Suprapubic skin (tissue), 4 donors: Measurements from ENCODE around the gene ALX3. TPM values are rescaled to one million over a fixed set of nuclear protein-coding genes. Genes with fewer than 3 reads are reported as not detected.

Source experiments
- DNase-seq, 2 donors: peaks; one replicate each; pipeline ENCODE4 v3.0.0-alpha.2; 2019; ENCODE audit warnings: low spot score in 2 of 2
- H3K27ac ChIP-seq: fragments of 200-600 bp; sonication (generic); one replicate; pipeline ENCODE4 v1.5.1; 2019
- H3K27me3 ChIP-seq: fragments of 200-600 bp; sonication (generic); one replicate; pipeline ENCODE4 v1.5.1; 2019
- H3K36me3 ChIP-seq: fragments of 200-600 bp; sonication (generic); one replicate; pipeline ENCODE4 v1.5.1; 2019
- H3K4me1 ChIP-seq: fragments of 200-600 bp; sonication (generic); one replicate; pipeline ENCODE4 v1.5.1; 2019
- H3K4me3 ChIP-seq: fragments of 200-600 bp; sonication (generic); one replicate; pipeline ENCODE4 v1.5.1; 2019; ENCODE audit warnings: mild to moderate bottlenecking
- H3K9me3 ChIP-seq: fragments of 200-600 bp; sonication (generic); one replicate; pipeline ENCODE4 v1.5.1; 2019
- EP300 ChIP-seq: sonication (generic); formaldehyde crosslinking; IDR thresholded peaks from one replicate; pipeline ENCODE4 v1.6.1; 2017; ENCODE audit warnings: antibody characterized with exemption
- POLR2A ChIP-seq, 2 donors: fragments of 450-650 bp; IDR thresholded peaks; one replicate each; pipeline ENCODE4 v1.6.1; 2017; ENCODE audit warnings: antibody characterized with exemption in 2 of 2, mild to moderate bottlenecking in 2 of 2, moderate library complexity in 2 of 2
- POLR2AphosphoS5 ChIP-seq, 3 donors: sonication (generic); formaldehyde crosslinking; IDR thresholded peaks; one replicate each; pipeline ENCODE4 v1.6.1; 2017; ENCODE audit warnings: antibody characterized with exemption in 3 of 3
- WGBS: methylation state at CpG from one replicate; pipeline ENCODE4 v1.1.5; 2018; 5-methylcytosine and 5-hydroxymethylcytosine counted together
- total RNA-seq, 4 donors: library from RNA; depleted of rRNA; stranded (reverse); fragments of >200 nt; gene quantifications; one replicate each; pipeline ENCODE4 v1.1.0, GENCODE V29; 2016
- TF ChIP-seq, protein P1 (sequence below), 2 donors: fragments of 200-600 bp in 1 of 2; fragments of 450-650 bp in 1 of 2; sonication (generic) in 1 of 2; IDR thresholded peaks; one replicate each; pipeline ENCODE4 v1.5.1; 2016 to 2019; ENCODE audit warnings: antibody characterized with exemption in 2 of 2, mild to moderate bottlenecking in 1 of 2, moderate library complexity in 1 of 2

ALX3 gene
- total RNA-seq, 4 donors from 2014 or later, result 0.49 to 0.60 TPM; not detected in 2

GRCh38 chr1:110074166-110074565 lies 3.7 kb upstream of the ALX3 start:
- H3K27ac ChIP-seq, result no peak overlapping the region
- H3K27me3 ChIP-seq, result peaks cover 55% of the 10 kb centered on the region
- H3K4me1 ChIP-seq, result peaks cover 16% of the 10 kb centered on the region
- TF ChIP-seq, protein P1, sequence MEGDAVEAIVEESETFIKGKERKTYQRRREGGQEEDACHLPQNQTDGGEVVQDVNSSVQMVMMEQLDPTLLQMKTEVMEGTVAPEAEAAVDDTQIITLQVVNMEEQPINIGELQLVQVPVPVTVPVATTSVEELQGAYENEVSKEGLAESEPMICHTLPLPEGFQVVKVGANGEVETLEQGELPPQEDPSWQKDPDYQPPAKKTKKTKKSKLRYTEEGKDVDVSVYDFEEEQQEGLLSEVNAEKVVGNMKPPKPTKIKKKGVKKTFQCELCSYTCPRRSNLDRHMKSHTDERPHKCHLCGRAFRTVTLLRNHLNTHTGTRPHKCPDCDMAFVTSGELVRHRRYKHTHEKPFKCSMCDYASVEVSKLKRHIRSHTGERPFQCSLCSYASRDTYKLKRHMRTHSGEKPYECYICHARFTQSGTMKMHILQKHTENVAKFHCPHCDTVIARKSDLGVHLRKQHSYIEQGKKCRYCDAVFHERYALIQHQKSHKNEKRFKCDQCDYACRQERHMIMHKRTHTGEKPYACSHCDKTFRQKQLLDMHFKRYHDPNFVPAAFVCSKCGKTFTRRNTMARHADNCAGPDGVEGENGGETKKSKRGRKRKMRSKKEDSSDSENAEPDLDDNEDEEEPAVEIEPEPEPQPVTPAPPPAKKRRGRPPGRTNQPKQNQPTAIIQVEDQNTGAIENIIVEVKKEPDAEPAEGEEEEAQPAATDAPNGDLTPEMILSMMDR (IDR thresholded peaks at IDR 0.05), result no peak
- no peak for DNase-seq
- 72% methylated on average over 4 of the region's 4 CpGs for whole genome bisulfite sequencing
- H3K36me3 ChIP-seq, result no peaks in the 10 kb centered on the region
- H3K9me3 ChIP-seq, result no peaks in the 10 kb centered on the region
- no peak overlapping the region for H3K4me3 ChIP-seq

DNA sequence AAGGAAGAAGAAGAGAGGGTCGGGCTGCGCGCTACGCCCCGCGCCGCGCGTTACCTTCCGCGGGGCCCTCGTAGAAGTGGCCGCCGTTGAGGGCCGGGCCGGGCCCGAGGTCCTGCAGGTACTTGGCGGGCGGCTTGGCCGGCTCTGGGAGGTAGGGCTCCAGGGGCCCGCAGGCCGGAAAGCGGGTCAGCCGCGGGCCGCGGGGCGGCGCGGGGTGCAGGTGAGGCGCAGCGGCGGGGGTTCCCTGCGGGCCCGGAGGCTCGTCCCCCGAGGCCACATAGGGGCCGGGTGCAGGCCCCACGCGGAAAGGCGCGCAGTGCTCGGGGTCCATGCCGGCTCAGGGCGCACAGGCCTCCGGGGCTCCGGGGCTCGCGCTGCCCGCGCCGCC lies 196 bp downstream of the ALX3 start:
- Histone ChIP-seq H3K36me3 (no peaks in the 10 kb centered on the region), H3K27me3 (peaks cover 82% of the 10 kb centered on the region), H3K27ac (no peak overlapping the region), H3K4me1 (peaks cover 34% of the 10 kb centered on the region), H3K4me3 (peak overlapping the region; percentile 43), H3K9me3 (no peaks in the 10 kb centered on the region)
- DNase-seq, result no peak
- no peak for TF ChIP-seq POLR2AphosphoS5 (IDR thresholded peaks at IDR 0.05)
- no peak for TF ChIP-seq EP300
- no peak for TF ChIP-seq POLR2A (IDR thresholded peaks at IDR 0.05)
- TF ChIP-seq, protein P1 (IDR thresholded peaks at IDR 0.05), result no peak
- WGBS, result 22% methylated on average over 12 of the region's 52 CpGs

- peaks cover 82% of the 10 kb centered on the region for H3K27me3 ChIP-seq
- DNase-seq, result no peak
- peaks cover 34% of the 10 kb centered on the region for H3K4me1 ChIP-seq
- no peak overlapping the region for H3K27ac ChIP-seq
- no peak for TF ChIP-seq EP300
- TF ChIP-seq POLR2A (IDR thresholded peaks at IDR 0.05), result no peak
- WGBS, result 49% methylated on average over 37 of the region's 64 CpGs
- no peaks in the 10 kb centered on the region for H3K9me3 ChIP-seq
- H3K4me3 ChIP-seq, result peak overlapping the region; percentile 43
- no peaks in the 10 kb centered on the region for H3K36me3 ChIP-seq
These were observed 829 bp downstream of the ALX3 start for GRCh38 chr1:110069404-110070281.

- DNase-seq, result no peak
- Histone ChIP-seq H3K27me3 (peaks cover 79% of the 10 kb centered on the region), H3K9me3 (no peaks in the 10 kb centered on the region), H3K4me1 (peaks cover 34% of the 10 kb centered on the region), H3K4me3 (peak overlapping the region; percentile 23), H3K27ac (no peak overlapping the region), H3K36me3 (no peaks in the 10 kb centered on the region)
- TF ChIP-seq POLR2AphosphoS5 (IDR thresholded peaks at IDR 0.05) (no peak), POLR2A (IDR thresholded peaks at IDR 0.05) (no peak), EP300 (no peak)
- TF ChIP-seq, protein P1 (IDR thresholded peaks at IDR 0.05), result no peak
- WGBS, result 30% methylated on average over 43 of the region's 68 CpGs
These were observed 1.6 kb downstream of the ALX3 start for GRCh38 chr1:110068646-110069403.

GRCh38 chr1:110067893-110068645 lies 2.4 kb downstream of the ALX3 start:
- Histone ChIP-seq H3K4me3 (peak overlapping the region; percentile 23), H3K4me1 (peaks cover 34% of the 10 kb centered on the region), H3K36me3 (no peaks in the 10 kb centered on the region), H3K9me3 (no peaks in the 10 kb centered on the region), H3K27ac (no peak overlapping the region), H3K27me3 (peaks cover 72% of the 10 kb centered on the region)
- no peak for TF ChIP-seq EP300
- TF ChIP-seq POLR2A (IDR thresholded peaks at IDR 0.05), result no peak
- no peak for TF ChIP-seq POLR2AphosphoS5 (IDR thresholded peaks at IDR 0.05)
- TF ChIP-seq, protein P1 (IDR thresholded peaks at IDR 0.05), result no peak
- no peak for DNase-seq
- 29% methylated on average over 61 of the region's 68 CpGs for WGBS
